Hepatocyte (in vitro differentiated cells): ENCODE results near the gene ZBTB7C. TPM values are rescaled to one million over a fixed set of nuclear protein-coding genes. Genes with fewer than 3 reads are reported as not detected.

Source experiments
- DNase-seq: peaks from one replicate; pipeline ENCODE4 v3.0.0-alpha.2; 2016; ENCODE audit warnings: low spot score
- H2AFZ ChIP-seq: fragments of 200-600 bp; sonication (generic); 2 replicates; pipeline ENCODE4 v1.6.0; 2016; ENCODE audit warnings: antibody characterized with exemption, mild to moderate bottlenecking
- H3K27ac ChIP-seq: fragments of 200-600 bp; sonication (generic); 2 replicates; pipeline ENCODE4 v1.5.1; 2016; ENCODE audit warnings: mild to moderate bottlenecking
- H3K27me3 ChIP-seq: fragments of 200-600 bp; sonication (generic); 2 replicates; pipeline ENCODE4 v1.6.1; 2016
- H3K36me3 ChIP-seq: fragments of 200-600 bp; sonication (generic); replicated peaks from 2 replicates; pipeline ENCODE4 v1.5.1; 2016; ENCODE audit warnings: low read depth; ENCODE audit not compliant: insufficient read depth
- H3K4me1 ChIP-seq: fragments of 200-600 bp; sonication (generic); 2 replicates; pipeline ENCODE4 v1.5.1; 2016; ENCODE audit warnings: mild to moderate bottlenecking, moderate library complexity; ENCODE audit not compliant: insufficient read depth
- H3K4me2 ChIP-seq: fragments of 200-600 bp; sonication (generic); 2 replicates; pipeline ENCODE4 v1.6.0; 2016
- H3K4me3 ChIP-seq: fragments of 200-600 bp; sonication (generic); 2 replicates; pipeline ENCODE4 v1.5.1; 2016; ENCODE audit warnings: mild to moderate bottlenecking
- H3K79me2 ChIP-seq: fragments of 200-600 bp; sonication (generic); 2 replicates; pipeline ENCODE4 v1.6.0; 2017; ENCODE audit warnings: mild to moderate bottlenecking
- H3K9me2 ChIP-seq: fragments of 200-600 bp; sonication (generic); replicated peaks from 2 replicates; pipeline ENCODE4 v1.6.0; 2017; ENCODE audit warnings: mild to moderate bottlenecking; ENCODE audit not compliant: insufficient read depth
- H3K9me3 ChIP-seq: fragments of 200-600 bp; sonication (generic); 2 replicates; pipeline ENCODE4 v1.5.1; 2016; ENCODE audit warnings: low read depth, mild to moderate bottlenecking
- H4K20me1 ChIP-seq: fragments of 200-600 bp; sonication (generic); 2 replicates; pipeline ENCODE4 v1.6.0; 2016; ENCODE audit warnings: mild to moderate bottlenecking; ENCODE audit not compliant: insufficient read depth, poor library complexity, severe bottlenecking
- CTCF ChIP-seq: fragments of 200-600 bp; sonication (generic); IDR thresholded peaks from 2 replicates; pipeline ENCODE4 v1.5.1; 2016; ENCODE audit warnings: antibody characterized with exemption, mild to moderate bottlenecking; ENCODE audit not compliant: poor library complexity
- EZH2 ChIP-seq: fragments of 200-600 bp; sonication (generic); IDR thresholded peaks from 2 replicates; pipeline ENCODE4 v1.6.1; 2016; ENCODE audit warnings: antibody characterized with exemption, mild to moderate bottlenecking, borderline replicate concordance
- EZH2phosphoT487 ChIP-seq: fragments of 200-600 bp; sonication (generic); IDR thresholded peaks from one replicate; pipeline ENCODE4 v1.6.1; 2018; ENCODE audit warnings: antibody characterized with exemption, mild to moderate bottlenecking, low read depth, moderate library complexity; ENCODE audit not compliant: unreplicated experiment, severe bottlenecking
- WGBS: methylation state at CpG from one replicate; pipeline ENCODE4 v1.1.6; 2016; ENCODE audit warnings: low lambda C conversion rate; ENCODE audit errors: missing lambda C conversion rate; 5-methylcytosine and 5-hydroxymethylcytosine counted together
- polyA plus RNA-seq: library from polyadenylated mRNA; unstranded; fragments of >200 nt; fragmentation: Nextera tagmentation; extraction: Ambion mirVana; gene quantifications from 2 replicates; pipeline ENCODE4 v1.2.1, GENCODE V29; 2016
- total RNA-seq: library from RNA; depleted of rRNA; stranded (reverse); fragments of >200 nt; gene quantifications from 2 replicates; pipeline ENCODE4 v1.2.3, GENCODE V29; 2014

ZBTB7C gene
- total and polyA plus RNA-seq, 2 experiments from 2014 or later: 0.70 to 1.0 TPM

DNA sequence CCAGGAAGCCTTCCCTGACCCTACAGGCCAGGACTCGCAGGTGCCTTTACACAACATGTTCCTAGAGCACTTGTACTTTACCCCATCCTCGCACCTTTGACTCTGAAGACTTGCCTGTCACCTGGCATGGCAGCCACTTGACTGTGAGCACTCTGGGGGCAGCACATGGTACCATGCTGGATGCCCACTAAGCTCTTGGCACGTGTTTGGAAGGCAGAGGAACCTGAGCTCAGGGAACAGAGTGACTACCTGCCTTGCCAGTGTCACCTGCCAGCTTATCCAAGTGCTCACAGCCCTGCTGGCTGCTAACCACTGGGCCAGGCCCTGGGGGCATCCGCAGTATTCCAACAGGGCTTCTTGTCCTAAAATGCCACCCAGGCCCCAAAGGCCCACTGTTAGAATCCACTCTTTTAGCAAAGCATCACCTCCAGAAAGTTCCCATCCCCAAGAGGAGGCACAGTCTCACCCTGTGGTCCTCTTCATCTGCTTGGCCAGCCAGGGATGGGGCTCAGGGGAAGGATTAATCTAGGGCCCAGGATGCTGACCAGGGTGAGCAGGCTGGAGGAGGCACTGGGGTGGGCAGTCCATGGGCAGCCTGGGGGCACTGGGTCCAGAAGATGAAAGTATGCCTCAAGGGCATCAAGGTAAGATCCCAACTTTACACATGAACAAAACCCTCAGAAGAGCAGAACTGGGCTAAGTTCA is 57.0 kb downstream of the ZBTB7C start:
- H3K27ac ChIP-seq: no peak overlapping the region
- DNase-seq: no peak
- H3K9me2 ChIP-seq: no peaks in the 10 kb centered on the region
- WGBS: 91% methylated on average over 4 of the region's 4 CpGs
- H3K79me2 ChIP-seq: no peaks in the 10 kb centered on the region
- H3K4me1 ChIP-seq: peaks cover 2% of the 10 kb centered on the region
- no peaks in the 10 kb centered on the region for H4K20me1 ChIP-seq
- H3K27me3 ChIP-seq: no peaks in the 10 kb centered on the region
- no peaks in the 10 kb centered on the region for H3K9me3 ChIP-seq
- no peak overlapping the region for H3K4me3 ChIP-seq
- H3K36me3 ChIP-seq: no peaks in the 10 kb centered on the region
- H2AFZ ChIP-seq: no peak overlapping the region
- TF ChIP-seq EZH2phosphoT487: no peak
- no peak for TF ChIP-seq EZH2
- no peak for TF ChIP-seq CTCF
- H3K4me2 ChIP-seq: no peak overlapping the region

- WGBS: 56% methylated on average over 12 of the region's 12 CpGs
- no peak for TF ChIP-seq EZH2phosphoT487
- no peak for TF ChIP-seq CTCF
- TF ChIP-seq EZH2: no peak
- Histone ChIP-seq H2AFZ (no peak overlapping the region), H3K4me3 (no peak overlapping the region), H3K36me3 (no peaks in the 10 kb centered on the region), H3K27me3 (no peaks in the 10 kb centered on the region), H3K79me2 (no peaks in the 10 kb centered on the region), H4K20me1 (no peaks in the 10 kb centered on the region), H3K9me2 (no peaks in the 10 kb centered on the region), H3K4me2 (no peak overlapping the region), H3K9me3 (no peaks in the 10 kb centered on the region), H3K4me1 (no peaks in the 10 kb centered on the region), H3K27ac (no peak overlapping the region)
- no peak for DNase-seq
Observed at GRCh38 chr18:48351216-48352050, 57.8 kb downstream of the ZBTB7C start.

GRCh38 chr18:48348739-48349138 is 60.4 kb downstream of the ZBTB7C start:
- no peak overlapping the region for H3K27ac ChIP-seq
- no peaks in the 10 kb centered on the region for H3K36me3 ChIP-seq
- H3K4me3 ChIP-seq: no peak overlapping the region
- no peak overlapping the region for H3K4me2 ChIP-seq
- TF ChIP-seq EZH2phosphoT487 (no peak), EZH2 (no peak), CTCF (no peak)
- WGBS: 74% methylated on average over 2 of the region's 2 CpGs
- H3K9me2 ChIP-seq: no peaks in the 10 kb centered on the region
- H3K9me3 ChIP-seq: no peaks in the 10 kb centered on the region
- H4K20me1 ChIP-seq: no peaks in the 10 kb centered on the region
- no peak overlapping the region for H2AFZ ChIP-seq
- H3K79me2 ChIP-seq: no peaks in the 10 kb centered on the region
- no peaks in the 10 kb centered on the region for H3K27me3 ChIP-seq
- no peaks in the 10 kb centered on the region for H3K4me1 ChIP-seq
- no peak for DNase-seq
